ENCODE results near the gene CLIP1. TPM values are rescaled to one million over a fixed set of nuclear protein-coding genes. Genes with fewer than 3 reads are reported as not detected.

The CLIP1 gene
- total RNA-seq, 4 donors from 2014 or later: 371 to 626 (median 552) TPM

GRCh38 chr12:122349078-122349477 is 73.4 kb downstream of the CLIP1 start:
- H3K27ac ChIP-seq: peak overlapping the region in 2 of 4 donors; percentile 49 to 57
- no peak overlapping the region for H3K4me3 ChIP-seq
- no peaks in the 10 kb centered on the region for H3K27me3 ChIP-seq
- peaks cover 3 to 11% of the 10 kb centered on the region in 2 donors for H3K4me1 ChIP-seq
- in situ Hi-C loops (cut with MboI; ENCODE audit: low sequenced_read_pairs in 4 of 4) (no loop called here), intact Hi-C loops (cut with DNase I; ENCODE audit: low total_unique reads) (no loop called here)
- ATAC-seq (no peak), DNase-seq (no peak)
- peaks cover 7 to 92% of the 10 kb centered on the region in 2 donors for H3K36me3 ChIP-seq
- H3K9me3 ChIP-seq: no peaks in the 10 kb centered on the region
- no peak for TF ChIP-seq CTCF (IDR thresholded peaks at IDR 0.05 in 4 of 5, conservative IDR thresholded peaks at IDR 0.05 in 1 of 5)
- TF ChIP-seq POLR2A (IDR thresholded peaks at IDR 0.05): no peak

- Histone ChIP-seq H3K4me3 (no peak overlapping the region), H3K27ac (no peak overlapping the region), H3K27me3 (no peaks in the 10 kb centered on the region), H3K36me3 (peaks cover 5 to 92% of the 10 kb centered on the region in 2 donors), H3K9me3 (no peaks in the 10 kb centered on the region), H3K4me1 (peaks cover 3 to 11% of the 10 kb centered on the region in 2 donors)
- TF ChIP-seq CTCF (IDR thresholded peaks at IDR 0.05 in 4 of 5, conservative IDR thresholded peaks at IDR 0.05 in 1 of 5): no peak
- no peak for TF ChIP-seq POLR2A (IDR thresholded peaks at IDR 0.05)
- intact Hi-C loops (cut with DNase I; ENCODE audit: low total_unique reads): no loop called here
- no peak for ATAC-seq
- no peak for DNase-seq
- in situ Hi-C loops (cut with MboI; ENCODE audit: low sequenced_read_pairs in 4 of 4): no loop called here
Measured at GRCh38 chr12:122348505-122348904, 74.0 kb downstream of the CLIP1 start.

GRCh38 chr12:122346054-122346453 is 76.4 kb downstream of the CLIP1 start:
- H3K4me1 ChIP-seq: peaks cover 3 to 11% of the 10 kb centered on the region in 2 donors
- no peak overlapping the region for H3K27ac ChIP-seq
- peaks cover 0 to 89% of the 10 kb centered on the region in 2 donors for H3K36me3 ChIP-seq
- no peak for TF ChIP-seq CTCF (IDR thresholded peaks at IDR 0.05 in 4 of 5, conservative IDR thresholded peaks at IDR 0.05 in 1 of 5)
- no peak overlapping the region for H3K4me3 ChIP-seq
- H3K9me3 ChIP-seq: no peaks in the 10 kb centered on the region
- no peaks in the 10 kb centered on the region for H3K27me3 ChIP-seq
- intact Hi-C loops (cut with DNase I; ENCODE audit: low total_unique reads): no loop called here
- DNase-seq: no peak
- ATAC-seq: no peak
- in situ Hi-C loops (cut with MboI; ENCODE audit: low sequenced_read_pairs in 4 of 4): no loop called here

GRCh38 chr12:122345042-122345441 is 77.4 kb downstream of the CLIP1 start:
- no peak for TF ChIP-seq POLR2A (IDR thresholded peaks at IDR 0.05)
- in situ Hi-C loops (cut with MboI; ENCODE audit: low sequenced_read_pairs in 4 of 4) (no loop called here), intact Hi-C loops (cut with DNase I; ENCODE audit: low total_unique reads) (no loop called here)
- Histone ChIP-seq H3K36me3 (peaks cover 0 to 89% of the 10 kb centered on the region in 2 donors), H3K27ac (peak overlapping the region in 1 of 4 donors; percentile 18), H3K9me3 (no peaks in the 10 kb centered on the region), H3K27me3 (no peaks in the 10 kb centered on the region), H3K4me3 (no peak overlapping the region), H3K4me1 (peaks cover 0 to 1% of the 10 kb centered on the region in 2 donors)
- ATAC-seq (no peak), DNase-seq (no peak)

- in situ Hi-C loops (cut with MboI; ENCODE audit: low sequenced_read_pairs in 4 of 4): loop anchor here in 2 of 4 donors (5.0 to 10.0 kb wide), 2 partner anchors 136 to 139 kb away; no protein-coding TSS in a partner anchor
- intact Hi-C loops (cut with DNase I; ENCODE audit: low total_unique reads): loop anchor here (5.0 kb wide), 2 partner anchors 86 to 136 kb away; partner anchors contain the start of gene CLIP1
- H3K36me3 ChIP-seq: peaks cover 5 to 96% of the 10 kb centered on the region in 2 donors
- H3K9me3 ChIP-seq: no peaks in the 10 kb centered on the region
- DNase-seq: no peak
- peak overlapping the region; percentile 12 to 65 (median 57) for H3K27ac ChIP-seq
- H3K4me3 ChIP-seq: no peak overlapping the region
- H3K27me3 ChIP-seq: no peaks in the 10 kb centered on the region
- H3K4me1 ChIP-seq: no peaks in the 10 kb centered on the region
- peak in 1 of 2 donors; percentile 22 for ATAC-seq
- peak; percentile 44 to 66 (median 56) for TF ChIP-seq CTCF (IDR thresholded peaks at IDR 0.05 in 4 of 5, conservative IDR thresholded peaks at IDR 0.05 in 1 of 5)
- no peak for TF ChIP-seq POLR2A (IDR thresholded peaks at IDR 0.05)
Measured at GRCh38 chr12:122336015-122336946, 86.2 kb downstream of the CLIP1 start.

Data from gastrocnemius medialis (tissue), 4 donors.